Measurements from ENCODE around the gene GABRR3.

The GABRR3 gene

DNA sequence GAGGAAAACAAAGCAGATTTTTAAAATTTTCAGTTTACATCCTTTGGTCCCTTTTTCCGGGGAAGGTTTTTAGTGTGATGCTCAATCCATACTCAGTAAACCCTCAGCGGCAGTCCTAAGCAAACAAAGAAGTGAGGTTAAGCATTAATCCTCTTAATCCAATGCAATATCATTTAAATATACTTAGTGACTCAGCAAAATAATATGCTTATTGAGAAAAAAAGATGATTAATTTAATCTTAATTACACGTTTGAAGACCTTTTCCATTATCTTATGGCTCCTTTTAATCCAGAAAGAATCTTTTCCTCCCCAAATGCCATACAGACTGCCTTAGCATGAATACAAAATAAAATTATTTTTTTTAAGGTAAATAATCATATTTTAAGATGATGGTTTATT, at the start of gene GABRR3:
Gene GABRR3, minus strand, starts transcription at position 108 of the 400 bp plus-strand sequence. CDS start 328 bp downstream, outside the sequence.
- TF ChIP-seq CTCF (IDR thresholded peaks at IDR 0.05; ENCODE audit: insufficient read depth, low read length, missing control alignments), result no peak
- POLR2A ChIA-PET, result no interaction called here
- no peak for DNase-seq (ENCODE audit: low read depth, low spot score)
- no peak within 1 kb of the TSS for H3K4me3 ChIP-seq (ENCODE audit: low read depth, low read length)
- CTCF ChIA-PET, result no interaction called here

DNA sequence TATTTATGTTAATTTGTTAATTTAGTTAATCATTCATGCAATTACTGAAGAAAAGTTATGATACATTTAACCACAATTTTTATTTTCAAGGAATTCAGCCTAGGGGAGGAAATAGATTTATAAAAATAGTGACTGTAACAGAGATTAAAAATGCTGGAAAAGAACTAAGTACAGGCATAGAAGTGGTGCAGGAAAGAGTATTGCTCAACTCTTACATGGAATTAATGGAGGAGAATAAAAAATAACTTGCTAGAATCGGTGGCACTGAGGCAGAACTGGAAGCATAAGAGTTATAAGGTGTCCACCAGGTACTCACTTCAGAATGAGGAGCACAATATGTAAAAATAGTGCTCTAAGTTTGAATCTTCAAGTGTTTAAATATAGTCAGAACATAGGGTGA, 38.4 kb upstream of the GABRR3 start:
- H3K4me3 ChIP-seq (ENCODE audit: low read depth, low read length), result no peak overlapping the region
- ChIA-PET POLR2A (no interaction called here), CTCF (no interaction called here)
- no peak for TF ChIP-seq CTCF (IDR thresholded peaks at IDR 0.05; ENCODE audit: insufficient read depth, low read length, missing control alignments)
- no peak for DNase-seq (ENCODE audit: low read depth, low spot score)

- POLR2A ChIA-PET, result no interaction called here
- no peak overlapping the region for H3K4me3 ChIP-seq (ENCODE audit: low read depth, low read length)
- no peak for TF ChIP-seq CTCF (IDR thresholded peaks at IDR 0.05; ENCODE audit: insufficient read depth, low read length, missing control alignments)
- CTCF ChIA-PET, result no interaction called here
- DNase-seq (ENCODE audit: low read depth, low spot score), result no peak
These were observed 35.7 kb upstream of the GABRR3 start for GRCh38 chr3:98070840-98071239.

- ChIA-PET POLR2A (no interaction called here), CTCF (no interaction called here)
- H3K4me3 ChIP-seq (ENCODE audit: low read depth, low read length), result no peak overlapping the region
- no peak for TF ChIP-seq CTCF (IDR thresholded peaks at IDR 0.05; ENCODE audit: insufficient read depth, low read length, missing control alignments)
- no peak for DNase-seq (ENCODE audit: low read depth, low spot score)
These were observed 33.7 kb upstream of the GABRR3 start for GRCh38 chr3:98068824-98069223.

DNA sequence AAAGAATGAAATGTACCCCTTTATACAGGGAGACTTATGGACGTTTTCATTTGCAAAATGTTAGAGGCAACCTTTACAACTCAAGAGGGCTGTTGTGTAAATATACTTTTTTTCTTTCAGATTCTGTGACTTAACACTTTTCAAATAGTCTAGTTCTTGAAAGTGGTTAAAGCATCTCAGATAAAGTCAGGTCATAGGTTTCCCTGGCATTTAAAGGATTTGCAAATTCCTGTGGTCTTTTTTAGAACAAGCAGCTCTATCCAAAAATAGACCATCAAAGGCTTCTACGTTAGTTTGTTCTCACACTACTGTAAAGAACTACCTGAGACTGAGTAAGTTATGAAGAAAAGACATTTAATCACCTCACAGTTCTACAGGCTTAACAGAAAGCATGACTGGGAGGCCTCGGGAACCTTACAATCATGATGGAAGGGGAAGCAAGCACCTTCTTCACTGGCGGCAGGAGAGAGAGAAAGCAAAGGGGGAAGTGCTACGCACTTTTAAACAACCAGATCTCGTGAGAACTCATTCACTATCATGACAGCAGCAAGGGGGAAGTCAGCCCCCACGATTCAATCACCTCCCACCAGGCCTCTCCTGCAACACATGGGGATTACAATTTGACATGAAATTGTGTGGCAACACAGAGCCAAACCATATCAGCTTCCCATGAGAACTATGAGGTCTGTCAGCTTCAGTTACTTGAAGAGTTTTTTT, 23.3 kb upstream of the GABRR3 start:
- ChIA-PET CTCF (no interaction called here), POLR2A (no interaction called here)
- DNase-seq (ENCODE audit: low read depth, low spot score), result no peak
- TF ChIP-seq CTCF (IDR thresholded peaks at IDR 0.05; ENCODE audit: insufficient read depth, low read length, missing control alignments), result no peak
- H3K4me3 ChIP-seq (ENCODE audit: low read depth, low read length), result no peak overlapping the region

GRCh38 chr3:98057631-98058030, 22.5 kb upstream of the GABRR3 start:
- CTCF ChIA-PET, result interaction anchor here (0.6 kb wide), 1 partner anchor 1733 kb away, joined by 4 read pairs; no protein-coding TSS in a partner anchor
- POLR2A ChIA-PET, result no interaction called here

More at GRCh38 chr3:98057631-98058030, 22.5 kb upstream of the GABRR3 start:
- no peak overlapping the region for H3K4me3 ChIP-seq (ENCODE audit: low read depth, low read length)
- no peak for DNase-seq (ENCODE audit: low read depth, low spot score)
- no peak for TF ChIP-seq CTCF (IDR thresholded peaks at IDR 0.05; ENCODE audit: insufficient read depth, low read length, missing control alignments)

Data from AG04449 (cell line).